Peyer's patch (tissue), 4 donors: ENCODE measurements around the gene LRCH3. TPM values are rescaled to one million over a fixed set of nuclear protein-coding genes. Genes with fewer than 3 reads are reported as not detected.

Experiments
- small RNA-seq, 2 donors: library from RNA; depleted of rRNA; stranded (forward); fragments of <200 nt; gene quantifications; one replicate each; pipeline ENCODE3, GENCODE V24; 2016
- total RNA-seq, 4 donors: library from RNA; depleted of rRNA; stranded (reverse); fragments of >200 nt; gene quantifications; one replicate each; pipeline ENCODE4 v1.1.0, GENCODE V29; 2016

LRCH3 gene
- total RNA-seq, 4 donors from 2014 or later, result 31.2 to 90.0 (median 41.7) TPM

Small RNAs within 50 kb of the gene (small RNA-seq; reads per million reads assigned to genes)
- gene RNU6-858P, result 0 reads per million in 2 donors

Other genes starting within 250 kb of the LRCH3 start
- 100 to 1,000 TPM; 120 to 269 (median 163) TPM for gene BDH1, start 235.3 kb upstream of the LRCH3 start, total RNA-seq
- 100 to 1,000 TPM in 1 of 4 donors, 10 to 100 TPM in 3; 45.4 to 113 (median 48.2) TPM for gene RUBCN, start 54.4 kb upstream of the LRCH3 start, total RNA-seq
- gene FYTTD1, start 41.4 kb upstream of the LRCH3 start, total RNA-seq, result 10 to 100 TPM; 15.4 to 62.7 (median 27.4) TPM
- 100 to 1,000 TPM; 180 to 519 (median 209) TPM for gene RPL35A, start 158.9 kb downstream of the LRCH3 start, total RNA-seq
- 1 to 10 TPM in 3 of 4 donors, under 1 TPM in 1; 0.83 to 6.2 (median 4.2) TPM for gene LMLN, start 169.0 kb downstream of the LRCH3 start, total RNA-seq